Measurements from ENCODE around the gene SNAP47.

Gene SNAP47

GRCh38 chr1:227787513-227788270 is 52.5 kb downstream of the SNAP47 start:
- DNase-seq: peak; percentile 53 to 81

GRCh38 chr1:227788271-227789083 is 53.2 kb downstream of the SNAP47 start:
- DNase-seq: peak in 1 of 2 experiments; percentile 80

DNA sequence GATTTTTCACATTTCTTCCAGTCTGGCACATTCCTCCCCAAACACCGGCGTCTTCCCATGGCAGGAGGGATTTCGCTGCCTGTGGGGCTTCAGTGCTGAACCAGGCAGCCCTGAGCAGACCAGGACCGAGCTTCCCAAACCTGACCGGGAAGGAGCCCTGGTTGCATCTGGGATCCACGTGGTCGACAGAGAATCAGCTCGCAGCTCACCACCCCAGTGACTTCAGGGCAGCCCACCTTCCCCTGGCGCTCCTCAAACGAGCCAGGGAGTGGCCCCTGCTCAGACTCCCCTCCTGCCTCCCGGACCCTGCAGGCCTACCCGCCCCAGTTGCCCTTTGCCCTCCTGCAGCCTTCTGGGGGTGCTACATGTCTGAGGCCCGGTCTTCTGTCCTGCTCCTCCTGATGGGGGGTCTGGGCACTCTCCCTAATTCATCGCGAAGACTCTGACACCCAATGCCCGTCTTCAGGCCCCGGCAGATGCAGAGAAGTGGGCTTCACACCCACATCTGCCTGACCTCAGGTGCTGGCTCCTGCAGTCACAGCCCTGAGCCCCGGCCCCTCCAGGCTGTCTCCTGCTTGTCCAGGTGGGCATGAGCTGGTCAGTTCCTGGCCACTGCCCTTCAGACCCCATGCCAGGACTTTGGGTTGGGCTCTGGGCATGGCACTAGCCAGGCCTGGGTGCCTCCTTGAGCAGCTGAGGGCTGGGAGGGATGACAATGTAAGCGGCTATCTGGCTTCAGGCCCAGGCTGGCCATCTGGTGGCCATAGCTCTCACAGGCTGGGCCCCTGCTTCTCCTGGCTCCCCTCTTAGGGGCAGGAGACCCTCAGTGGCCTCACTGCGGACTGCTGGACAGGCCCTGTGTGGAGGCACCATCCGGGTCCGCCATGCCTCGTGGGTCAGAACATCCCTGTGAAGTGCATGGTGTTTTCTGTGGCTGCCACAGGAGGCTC is 54.1 kb downstream of the SNAP47 start:
- no peak for DNase-seq

DNA sequence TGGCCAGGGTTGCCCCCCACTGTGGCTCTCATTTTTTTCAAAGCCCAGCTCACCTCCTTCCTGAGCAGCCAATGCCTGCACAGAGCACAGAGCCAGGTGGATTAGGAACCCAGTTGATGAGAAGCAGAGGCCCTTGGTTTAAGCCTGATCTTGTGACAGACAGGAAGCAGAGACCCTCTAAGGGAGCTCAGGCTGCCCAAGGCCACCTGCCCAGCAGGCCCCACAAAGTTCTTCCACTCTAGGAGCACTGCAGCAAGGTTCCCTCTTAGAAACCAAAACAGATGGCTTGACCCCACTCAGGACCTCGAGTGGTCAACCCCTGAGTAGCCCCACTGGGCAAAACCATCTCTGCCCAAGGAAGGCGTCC is 54.8 kb downstream of the SNAP47 start:
- DNase-seq: no peak

DNA sequence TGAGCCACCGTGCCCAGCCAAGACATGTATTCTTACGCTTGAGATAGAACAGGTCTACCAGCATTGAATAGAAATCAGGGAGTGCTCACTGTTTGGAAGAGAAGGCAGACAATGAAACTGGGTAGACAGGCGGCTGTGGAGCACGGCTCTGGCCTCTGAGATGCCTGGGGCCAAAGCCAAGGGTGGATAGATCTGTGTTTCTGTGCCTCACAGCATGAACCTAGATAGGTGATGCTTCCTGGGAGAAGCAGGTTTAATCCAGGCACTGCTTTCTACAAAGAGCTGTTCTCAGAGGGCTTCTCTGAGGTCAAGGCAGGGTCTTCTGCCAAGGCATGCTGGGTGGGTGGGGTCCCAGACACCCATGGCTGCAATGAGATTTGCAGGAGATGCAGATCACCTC is 55.6 kb downstream of the SNAP47 start:
- DNase-seq: no peak

DNA sequence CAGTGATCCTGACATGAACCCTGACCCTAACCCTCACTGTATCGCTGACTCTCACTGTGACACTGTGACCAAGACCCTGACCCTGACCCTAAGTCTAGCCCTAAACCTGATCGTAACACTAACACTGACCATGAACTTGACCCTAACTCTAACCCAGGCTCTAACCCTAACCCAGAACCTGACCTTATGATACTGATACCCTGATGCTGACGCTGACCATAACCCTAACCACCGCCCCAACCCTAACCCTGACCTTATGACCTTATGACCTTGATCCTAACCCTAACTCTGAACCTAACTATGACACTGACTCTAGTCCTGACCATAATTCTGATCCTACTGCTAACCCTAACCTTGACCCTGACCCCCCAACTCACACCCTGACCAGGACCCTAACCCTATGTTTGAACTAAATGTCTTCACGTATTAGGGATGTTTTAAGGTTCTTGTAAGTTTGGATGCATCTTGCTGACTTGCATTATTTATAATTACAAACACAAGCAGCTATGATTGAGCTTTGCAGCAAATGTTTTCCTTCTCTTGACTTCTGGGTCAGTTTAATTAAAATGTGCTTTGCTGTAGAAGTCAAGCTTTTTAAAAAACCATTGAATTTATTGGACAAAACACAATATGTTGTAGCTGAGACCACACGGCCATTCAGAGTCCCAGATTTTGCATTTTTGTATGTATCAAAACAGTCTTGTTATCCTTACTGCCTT is 56.3 kb downstream of the SNAP47 start:
- no peak for DNase-seq

DNA sequence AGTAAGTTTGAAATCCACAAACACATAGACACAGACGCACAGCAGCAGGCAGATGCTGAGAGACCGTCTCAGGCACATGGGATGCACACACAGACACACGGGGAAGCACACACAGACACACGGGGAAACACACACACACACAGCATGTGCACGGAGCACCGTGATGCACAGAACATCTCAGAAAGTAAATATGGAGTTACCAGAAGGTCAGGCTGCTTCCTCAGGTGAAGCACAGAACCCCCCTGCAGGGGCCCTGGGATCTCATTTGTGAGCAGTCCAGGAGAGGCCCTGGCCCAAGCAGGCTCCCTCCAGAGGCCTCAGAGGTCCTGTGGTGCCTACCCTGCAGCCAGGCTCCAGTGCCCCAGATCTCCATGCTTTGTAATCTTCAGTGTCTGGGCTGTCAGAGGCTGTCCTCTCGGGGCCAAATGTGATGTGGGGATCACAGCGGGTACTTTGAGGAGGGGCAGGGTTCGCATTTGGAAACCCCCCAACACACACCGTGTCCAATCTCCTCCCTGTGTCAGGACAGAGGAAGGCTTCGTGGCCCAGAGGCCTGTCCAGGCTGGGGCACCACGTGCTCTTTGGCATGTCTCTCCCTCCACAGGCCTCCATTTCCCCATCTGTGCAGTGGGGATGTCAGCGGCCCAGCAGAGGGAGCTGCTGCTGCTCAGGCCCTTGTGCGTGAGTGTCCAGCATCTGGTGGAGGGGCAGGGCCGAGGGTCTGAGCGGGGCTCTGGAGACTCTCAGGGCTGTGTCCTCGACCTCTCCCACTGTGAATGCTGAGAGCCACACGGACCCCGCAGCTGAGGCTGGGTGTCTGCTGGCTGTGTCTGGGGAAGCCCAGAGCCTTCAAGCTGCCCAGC is 57.2 kb downstream of the SNAP47 start:
- no peak for DNase-seq

DNA sequence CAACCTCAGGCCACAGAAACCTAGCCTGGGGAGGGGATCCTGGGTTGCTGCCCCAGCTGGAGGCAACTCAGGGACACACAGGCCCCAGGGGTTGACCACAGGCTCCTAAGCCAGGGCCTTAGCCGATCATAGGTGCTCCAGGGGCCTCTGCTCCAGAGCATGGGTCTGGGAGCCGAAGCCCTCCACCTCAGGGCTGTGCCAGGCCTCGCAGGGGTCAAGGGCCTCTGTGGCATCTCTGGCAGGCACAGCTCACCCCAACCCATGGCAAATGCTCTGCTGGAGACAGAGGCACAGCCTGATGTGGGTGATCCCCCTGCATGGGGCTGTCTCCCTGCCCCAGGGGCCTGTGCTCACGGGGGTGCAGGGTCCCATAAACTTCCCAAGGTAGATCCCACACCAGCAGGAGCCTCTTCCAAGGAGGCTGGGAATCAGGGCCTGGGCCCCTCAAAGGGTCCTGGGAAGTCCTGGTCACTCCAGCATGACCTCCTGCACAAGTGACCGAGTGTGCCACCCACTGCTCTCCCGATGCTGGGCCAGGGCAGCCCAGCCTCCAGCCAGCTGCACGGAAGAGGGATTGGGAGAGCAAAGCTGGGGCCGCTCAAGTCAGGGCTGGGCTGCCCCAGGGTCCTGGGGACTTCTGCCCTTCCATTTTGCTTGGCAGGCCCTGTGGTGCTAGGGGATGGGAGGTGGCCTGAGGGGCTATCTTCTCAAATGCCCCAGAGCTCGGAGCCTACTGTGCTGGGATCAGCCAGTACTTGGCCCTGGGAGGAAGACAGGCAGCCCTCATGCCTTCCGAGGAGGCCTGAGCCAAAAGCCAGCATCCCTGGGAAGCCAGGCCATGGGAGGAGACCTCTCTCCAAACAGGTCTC is 58.1 kb downstream of the SNAP47 start:
- DNase-seq: no peak

DNA sequence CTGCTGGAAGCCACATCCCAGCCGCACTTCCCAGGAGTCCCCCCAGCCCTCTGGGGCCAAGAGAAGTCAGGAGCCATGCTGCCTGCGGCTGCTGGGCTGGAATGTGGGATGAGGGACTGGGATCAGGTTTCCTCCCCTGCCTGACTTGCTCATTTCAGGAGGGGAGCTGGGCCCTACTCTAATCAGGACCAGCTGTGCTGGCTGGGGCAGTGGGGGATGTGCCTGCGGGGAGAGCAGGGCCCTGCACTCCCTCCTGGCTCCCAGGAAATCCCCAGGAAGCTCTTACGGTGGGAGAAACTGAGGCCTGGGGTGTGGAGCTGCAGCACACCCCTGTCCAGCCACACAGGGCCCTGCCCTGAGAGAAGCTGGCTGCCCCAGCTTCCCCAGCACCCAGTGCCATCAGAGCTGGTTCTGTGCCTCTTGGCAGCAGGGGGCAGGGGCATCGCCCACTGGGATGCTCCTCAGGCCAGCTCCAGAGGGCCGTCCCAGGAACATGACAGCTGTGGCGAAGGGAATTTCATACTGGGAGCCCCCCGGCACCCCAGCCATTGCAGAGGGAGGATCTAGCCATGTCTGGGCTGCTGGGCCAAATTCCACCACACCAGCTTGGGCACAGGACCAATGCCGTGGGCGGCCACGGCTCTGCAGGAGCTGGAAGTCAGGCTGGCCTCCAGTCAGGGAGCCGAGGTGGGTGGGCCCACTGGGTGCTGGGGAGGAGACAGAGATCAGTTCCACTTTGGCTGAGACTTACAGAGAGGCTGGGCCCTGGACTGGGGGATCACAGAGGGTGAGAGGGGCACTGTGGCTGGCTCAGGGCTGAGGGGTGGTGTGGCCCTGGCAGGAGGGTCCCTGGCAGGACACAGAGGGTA is 58.9 kb downstream of the SNAP47 start:
- DNase-seq: no peak

DNA sequence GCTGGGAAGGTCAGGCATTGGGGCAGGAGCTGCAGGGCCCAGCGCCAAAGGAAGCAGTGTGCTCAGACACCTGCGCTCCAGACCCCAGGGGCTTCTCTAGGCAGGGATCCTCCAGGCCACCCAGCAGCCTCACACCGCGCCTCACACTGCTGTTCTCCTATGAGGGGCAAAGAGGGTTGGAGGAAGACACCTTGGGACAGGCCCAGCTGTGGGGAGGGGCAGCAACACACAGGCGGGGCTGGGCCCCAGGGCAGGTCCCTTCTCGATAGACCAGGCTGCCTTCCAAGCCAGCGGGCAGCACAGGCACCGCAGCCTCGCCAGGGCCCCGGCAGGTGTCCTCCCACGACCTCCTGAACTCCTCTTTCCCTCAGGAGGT is 59.6 kb downstream of the SNAP47 start:
- DNase-seq: no peak

- DNase-seq: no peak
Measured at GRCh38 chr1:227795732-227796131, 60.5 kb downstream of the SNAP47 start.

GRCh38 chr1:227796359-227796915 is 61.2 kb downstream of the SNAP47 start:
- DNase-seq: no peak

DNA sequence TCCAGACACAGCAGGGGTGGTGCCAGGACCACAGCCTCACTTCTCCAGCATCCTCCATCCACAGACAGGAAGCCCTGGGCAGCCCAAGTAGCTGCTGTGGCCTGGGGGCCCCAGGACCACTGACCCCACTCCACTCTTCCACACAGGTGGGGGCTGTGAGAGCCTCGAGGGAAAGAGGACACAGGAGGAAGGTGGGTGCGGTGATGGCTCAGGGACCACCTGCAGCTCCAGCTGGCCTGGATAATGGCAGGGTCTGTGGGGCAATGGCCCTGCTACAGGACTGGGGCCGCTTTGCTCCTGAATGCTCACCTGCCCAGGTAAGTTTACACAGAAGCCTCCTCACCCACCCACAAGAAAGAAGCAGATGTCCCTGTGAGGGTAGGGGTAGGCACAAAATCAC is 61.9 kb downstream of the SNAP47 start:
- no peak for DNase-seq

GRCh38 chr1:227797625-227798024 is 62.4 kb downstream of the SNAP47 start:
- no peak for DNase-seq

GRCh38 chr1:227798078-227798802 is 63.0 kb downstream of the SNAP47 start:
- no peak for DNase-seq

DNA sequence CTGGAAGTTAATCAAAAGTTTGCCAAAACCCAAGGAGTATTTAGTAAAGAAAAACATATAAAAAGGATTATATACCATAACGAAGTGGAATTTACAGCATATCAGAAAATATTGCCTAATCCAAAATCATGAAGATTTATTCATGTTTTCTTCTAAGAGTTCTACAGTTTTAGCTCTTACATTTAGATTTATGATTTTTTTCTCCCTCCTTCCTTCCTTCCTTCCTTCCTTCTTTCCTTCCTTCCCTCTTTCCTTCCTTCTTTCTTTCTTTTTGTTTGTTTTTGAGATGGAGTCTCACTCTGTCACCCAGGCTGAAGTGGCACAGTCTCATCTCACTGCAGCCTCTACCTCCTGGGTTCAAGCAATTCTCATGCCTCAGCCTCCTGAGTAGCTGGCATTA is 64.5 kb downstream of the SNAP47 start:
- DNase-seq: no peak

DNA sequence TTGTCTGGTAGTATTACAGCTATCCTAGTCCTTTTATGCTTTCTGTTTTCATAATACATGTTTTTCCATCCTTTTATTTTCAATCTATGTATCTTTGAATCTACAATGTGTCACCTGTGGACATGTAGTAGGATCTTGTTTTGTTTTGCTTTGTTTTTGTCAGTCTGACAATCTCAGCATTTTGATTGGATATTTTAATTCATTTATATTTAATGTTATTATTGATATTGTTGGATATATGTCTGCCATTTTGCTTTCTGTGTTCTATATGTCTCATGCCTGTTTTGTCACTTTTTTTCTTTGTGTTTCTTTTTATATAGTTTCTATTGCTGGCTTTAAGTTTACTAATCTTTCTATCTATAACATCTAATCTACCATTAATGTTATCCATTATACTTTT is 68.7 kb downstream of the SNAP47 start:
- no peak for DNase-seq

DNA sequence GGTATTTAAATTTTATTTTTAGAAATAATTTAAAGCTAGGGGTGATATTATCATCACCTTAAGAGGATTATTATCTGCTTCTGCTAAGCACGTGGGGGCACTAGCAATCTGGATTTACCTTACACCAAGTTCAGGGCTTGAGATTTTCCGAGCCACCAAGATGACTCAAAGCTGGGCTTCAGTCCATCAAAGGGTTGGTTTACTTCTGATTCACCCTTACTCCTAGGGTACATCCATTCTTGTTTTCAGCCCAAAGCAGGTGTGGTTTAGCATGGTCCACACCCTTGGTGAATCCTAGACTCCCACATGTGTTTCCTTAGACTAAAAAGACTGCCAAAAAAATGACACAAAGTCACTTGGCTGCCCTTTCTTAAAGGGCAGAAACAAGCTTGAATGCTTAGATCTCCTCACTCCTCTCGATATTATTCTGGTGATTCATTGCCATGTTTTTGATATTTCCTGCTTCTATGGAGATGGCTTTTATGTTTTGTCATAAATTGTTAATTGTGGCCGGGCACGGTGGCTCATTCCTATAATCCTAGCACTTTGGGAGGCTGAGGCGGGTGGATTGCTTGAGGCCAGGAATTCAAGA is 70.5 kb downstream of the SNAP47 start:
- peak in 1 of 2 experiments; percentile 53 for DNase-seq
